ENCODE measurements around the gene PACRG.

GRCh38 chr6:163320804-163321203 lies 593.0 kb downstream of the PACRG start:
- TF ChIP-seq CTCF (optimal IDR thresholded peaks at IDR 0.05 in 1 of 3, IDR thresholded peaks at IDR 0.05 in 1 of 3, conservative IDR thresholded peaks at IDR 0.05 in 1 of 3; ENCODE audit: extremely low read depth in 1 of 3, insufficient read depth in 2 of 3, low read length in 3 of 3) (no peak), EZH2 (IDR thresholded peaks at IDR 0.05; ENCODE audit: low read length) (no peak)
